NCI-H146 treated with DMSO at 0.1 percent for 48 hours (cell line): ENCODE data around the gene BLOC1S4.
A peak's percentile ranks its signal among the peaks of the same experiment; 100 is the strongest.

ENCODE experiments used
- DNase-seq: peaks from one replicate; lab custom pipeline; 2025; ENCODE audit not compliant: unreplicated experiment; lab: John Stamatoyannopoulos, UW

The BLOC1S4 gene

DNA sequence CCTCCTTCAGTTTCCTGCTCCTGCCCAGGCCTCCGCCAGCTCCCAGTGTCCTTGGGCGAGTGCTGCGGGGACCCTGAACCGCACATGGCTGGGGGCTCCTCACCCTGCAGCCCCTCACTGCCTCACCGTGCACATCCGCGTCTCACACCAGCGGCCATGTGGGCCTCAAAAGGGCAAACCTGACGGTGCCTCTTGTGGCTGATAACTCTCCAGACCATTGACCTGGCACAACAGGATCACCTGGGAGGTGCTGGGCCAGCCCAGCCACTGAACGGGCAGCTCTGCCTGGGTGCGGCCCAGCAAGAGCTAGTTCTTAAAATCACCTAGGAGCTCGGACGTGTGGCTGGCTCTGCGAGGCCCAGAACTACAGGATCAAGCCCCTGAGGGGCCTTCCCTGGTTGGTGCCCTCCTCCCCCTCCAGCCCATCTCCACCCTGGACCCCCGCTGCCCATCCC, 26.4 kb upstream of the BLOC1S4 start:
- no peak for DNase-seq

DNA sequence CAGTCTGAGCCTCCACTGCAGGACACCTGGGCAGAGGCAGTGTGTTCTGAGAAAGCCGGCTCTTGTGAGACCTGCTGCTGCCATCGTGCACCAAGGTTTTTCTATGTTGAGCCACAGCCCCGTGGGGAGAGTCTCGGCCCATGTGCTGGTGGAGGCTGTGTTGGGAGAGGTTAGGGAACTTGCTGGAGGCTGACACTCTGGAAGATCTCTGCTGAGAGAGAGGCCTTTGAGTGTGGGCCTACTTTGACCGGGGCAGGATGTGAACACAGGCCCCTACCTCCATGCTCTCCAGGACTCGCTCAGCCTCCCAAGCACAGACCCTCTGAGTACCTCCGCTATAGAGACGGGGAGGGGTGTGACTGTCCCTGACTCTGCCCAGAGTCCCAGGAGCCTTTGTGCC, 23.6 kb upstream of the BLOC1S4 start:
- no peak for DNase-seq

DNA sequence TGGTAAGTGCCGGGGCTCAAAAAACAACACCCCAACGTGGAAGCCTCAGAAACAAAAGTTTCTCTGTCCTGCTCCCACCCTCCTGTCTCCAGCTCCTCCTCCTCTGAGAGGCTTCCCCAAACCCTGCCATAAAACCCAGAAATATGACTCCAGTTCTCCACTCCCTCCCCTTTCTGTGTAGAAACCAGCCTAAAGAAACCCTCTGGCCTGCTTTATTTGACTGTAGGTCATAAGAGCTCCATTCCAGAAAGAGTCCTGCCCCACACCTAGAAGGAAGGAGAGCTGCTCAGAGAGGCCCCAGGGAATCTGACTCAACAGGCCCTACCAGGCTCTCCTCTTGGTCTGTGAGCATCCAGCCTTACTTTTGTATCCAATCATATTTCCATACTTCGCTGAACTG, 23.2 kb upstream of the BLOC1S4 start:
- DNase-seq = no peak

DNA sequence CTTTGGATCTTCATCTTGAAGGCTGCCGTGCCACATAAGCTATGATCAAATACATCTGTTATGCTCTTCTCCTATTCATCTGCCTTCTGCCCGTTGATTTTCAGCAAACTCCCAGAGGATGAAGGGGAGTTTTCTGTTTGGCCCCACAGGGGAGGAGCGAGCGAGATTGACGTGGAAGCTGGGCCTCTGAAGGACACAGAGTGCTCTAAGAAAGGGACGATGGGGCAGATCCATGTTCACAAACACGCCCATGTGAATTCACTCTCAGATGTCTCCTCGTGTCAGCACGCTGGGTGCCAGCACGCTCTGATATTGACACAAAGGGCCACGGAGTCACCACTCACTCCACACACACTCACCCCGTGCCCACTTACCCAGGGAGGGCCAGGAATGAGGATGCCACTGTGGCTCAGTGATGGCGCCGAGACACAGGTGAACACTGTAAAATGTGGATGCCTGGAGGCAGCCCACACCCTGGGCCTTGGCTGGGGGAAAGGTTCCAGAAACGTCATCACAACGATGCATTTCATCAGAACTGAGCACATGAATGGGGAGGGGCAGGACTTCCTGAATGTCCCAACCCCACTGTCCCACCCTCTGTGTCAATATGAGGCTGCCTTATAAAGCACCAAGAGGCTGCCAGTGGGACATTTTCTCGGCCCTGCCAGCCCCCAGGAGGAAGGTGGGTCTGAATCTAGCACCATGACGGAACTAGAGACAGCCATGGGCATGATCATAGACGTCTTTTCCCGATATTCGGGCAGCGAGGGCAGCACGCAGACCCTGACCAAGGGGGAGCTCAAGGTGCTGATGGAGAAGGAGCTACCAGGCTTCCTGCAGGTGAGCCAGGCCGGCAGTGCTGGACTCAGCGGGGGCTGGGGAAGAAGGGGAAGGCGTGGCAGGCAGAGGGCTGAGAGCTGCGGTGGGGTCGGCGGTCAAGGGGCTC, 22.5 kb upstream of the BLOC1S4 start, which contains the start of gene S100P:
TSS of gene S100P (plus strand) at position 648 of the 946 bp plus-strand sequence. CDS start at position 703, 55 bp downstream.
- no peak for DNase-seq

DNA sequence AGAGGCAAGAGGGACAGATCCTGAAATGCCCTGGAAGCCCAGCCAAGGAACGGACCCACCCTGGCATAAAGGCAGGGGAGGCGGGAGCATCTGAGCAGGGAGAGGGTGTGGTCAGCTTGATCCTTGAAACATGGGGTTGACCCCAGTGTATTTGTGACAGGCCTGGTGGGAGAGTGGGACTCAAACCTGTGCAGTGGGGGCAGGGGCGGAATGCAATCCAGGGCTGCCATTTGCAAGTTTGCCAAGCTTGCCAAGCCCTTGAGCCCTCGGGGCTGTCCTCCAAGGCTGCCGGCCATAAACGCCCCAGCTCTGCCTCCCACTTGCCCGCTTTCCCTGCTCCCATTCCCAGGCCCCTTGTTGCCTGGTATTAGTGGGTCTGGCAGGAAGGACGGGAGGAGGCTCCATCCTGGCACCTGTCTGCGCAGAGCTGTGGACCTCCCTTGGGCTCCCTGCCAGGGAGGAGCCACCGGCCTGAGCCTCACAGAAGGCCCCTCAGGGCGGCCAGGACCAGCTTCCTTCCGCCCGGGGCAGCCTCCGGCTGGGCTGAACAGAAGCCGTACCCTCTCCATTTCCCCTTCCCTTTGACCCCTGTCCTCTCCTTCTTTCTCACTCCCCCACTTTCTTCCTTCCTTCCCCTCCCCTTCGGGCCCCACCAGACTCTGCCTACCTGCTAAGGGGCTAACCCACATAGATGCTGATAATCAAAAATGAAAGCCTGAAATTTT, 21.6 kb upstream of the BLOC1S4 start:
- DNase-seq = no peak

DNA sequence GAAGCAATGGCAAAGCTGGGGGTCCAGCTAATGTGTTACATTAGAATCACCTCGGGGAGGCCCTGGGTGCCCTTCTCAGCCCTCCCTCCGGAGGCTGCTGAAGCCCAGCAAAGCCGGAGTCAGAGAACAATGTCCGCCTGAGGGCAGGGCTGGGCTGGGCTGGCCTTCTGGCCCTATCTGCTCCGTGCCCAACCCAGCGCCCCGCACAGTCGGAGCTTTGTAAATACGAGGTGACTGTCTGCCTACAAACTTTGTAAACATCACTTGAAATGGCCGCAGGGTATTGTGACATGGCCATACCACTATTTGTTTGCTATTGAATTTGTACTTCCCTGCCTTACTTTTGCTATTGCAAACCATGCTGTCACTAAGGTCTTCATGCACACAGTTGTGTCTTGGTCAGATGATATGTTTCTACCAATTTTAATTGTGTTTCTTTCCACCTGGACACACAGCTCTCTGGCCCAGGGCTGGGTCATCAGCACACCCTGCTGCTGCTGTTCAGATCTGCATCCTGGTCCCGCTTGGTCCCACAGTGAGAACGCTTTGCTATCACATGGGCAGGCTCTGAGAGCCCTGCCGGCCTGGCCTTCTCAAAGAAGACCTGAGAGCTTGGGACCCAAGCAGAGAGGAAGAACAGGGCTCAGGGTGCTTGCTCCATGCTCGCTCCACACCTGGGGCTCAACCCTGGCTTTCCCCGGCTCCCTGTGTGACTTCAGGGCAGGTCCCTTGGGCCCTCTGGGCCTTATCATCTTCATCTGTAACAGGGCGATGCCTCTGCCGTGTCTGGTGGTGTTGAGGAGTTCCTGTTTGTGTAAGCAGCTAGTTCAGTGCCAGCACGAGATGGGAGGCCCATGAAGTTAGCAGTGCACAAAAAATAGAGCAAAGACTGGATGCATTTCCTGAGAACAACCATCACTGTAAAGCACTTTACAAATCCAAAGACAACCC, 20.0 kb upstream of the BLOC1S4 start:
- peak; percentile 30 for DNase-seq

DNA sequence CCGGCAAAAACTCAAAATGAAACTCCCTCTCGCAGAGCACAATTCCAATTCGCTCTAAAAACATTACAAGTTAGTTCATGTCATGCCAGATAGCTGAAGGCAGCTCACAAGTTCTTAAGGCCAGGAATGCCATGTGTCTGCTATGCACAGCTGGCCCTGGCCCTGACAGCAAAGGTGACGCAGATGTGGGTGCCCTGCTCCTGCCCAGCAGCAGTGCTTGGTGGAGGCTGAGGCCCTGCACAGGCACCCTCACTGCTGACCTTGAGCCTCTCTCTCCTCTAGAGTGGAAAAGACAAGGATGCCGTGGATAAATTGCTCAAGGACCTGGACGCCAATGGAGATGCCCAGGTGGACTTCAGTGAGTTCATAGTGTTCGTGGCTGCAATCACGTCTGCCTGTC, 19.4 kb upstream of the BLOC1S4 start:
- no peak for DNase-seq

DNA sequence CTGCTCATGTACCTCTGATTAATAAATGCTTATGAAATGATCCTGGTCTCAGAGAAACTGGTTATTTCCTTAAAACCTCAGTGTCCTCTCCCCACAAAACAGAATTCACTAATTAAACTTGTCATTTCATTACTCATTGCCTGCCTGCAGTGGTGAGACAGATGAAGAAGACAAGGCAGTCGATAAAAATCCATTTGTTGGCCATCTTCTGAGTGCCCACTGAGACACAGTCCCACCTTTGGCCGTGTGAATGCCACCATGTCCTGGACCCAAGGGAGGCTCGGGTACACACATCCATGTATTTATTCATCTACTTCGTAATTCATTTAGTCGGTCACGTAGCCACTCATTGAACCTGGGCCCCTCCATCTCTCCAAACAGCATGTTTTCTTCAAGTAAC, 18.8 kb upstream of the BLOC1S4 start:
- no peak for DNase-seq

DNA sequence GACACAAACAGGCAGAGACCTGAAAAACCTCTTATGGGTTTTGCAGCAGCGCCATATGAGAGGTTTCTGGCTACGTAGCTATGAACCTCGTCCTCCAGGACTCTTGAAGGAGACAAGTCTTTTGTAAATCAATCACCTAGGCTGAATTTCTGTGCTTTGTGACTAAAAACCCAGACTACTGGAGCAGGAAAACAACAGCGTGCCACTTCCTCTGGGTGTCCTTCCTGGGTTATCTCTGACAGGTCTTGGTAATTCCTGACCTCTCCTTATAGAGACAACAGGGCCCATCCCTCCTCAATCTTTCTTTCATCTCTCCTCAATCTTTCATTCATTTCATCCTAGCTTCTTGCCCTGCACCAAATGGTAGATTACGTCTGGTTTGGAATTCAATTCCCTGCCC, 16.6 kb upstream of the BLOC1S4 start:
- no peak for DNase-seq

DNA sequence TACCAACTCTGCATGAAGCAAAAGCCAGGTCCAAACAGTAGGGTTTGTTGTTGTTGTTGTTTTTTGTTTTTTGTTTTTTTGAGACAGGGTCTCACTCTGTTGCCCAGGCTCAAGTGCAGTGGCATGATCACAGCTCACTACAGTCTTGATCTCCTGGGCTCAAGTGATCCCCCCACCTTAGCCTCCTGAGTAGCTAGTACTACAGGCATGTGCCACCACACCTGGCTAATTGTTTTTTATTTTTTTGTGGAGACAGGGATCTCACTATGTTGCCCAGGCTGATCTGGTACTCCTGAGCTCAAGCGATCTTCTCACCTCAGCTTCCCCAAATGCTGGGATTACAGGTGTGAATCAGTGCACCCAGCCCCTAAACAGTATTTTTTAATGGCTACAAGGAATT, 16.1 kb upstream of the BLOC1S4 start:
- DNase-seq = no peak

DNA sequence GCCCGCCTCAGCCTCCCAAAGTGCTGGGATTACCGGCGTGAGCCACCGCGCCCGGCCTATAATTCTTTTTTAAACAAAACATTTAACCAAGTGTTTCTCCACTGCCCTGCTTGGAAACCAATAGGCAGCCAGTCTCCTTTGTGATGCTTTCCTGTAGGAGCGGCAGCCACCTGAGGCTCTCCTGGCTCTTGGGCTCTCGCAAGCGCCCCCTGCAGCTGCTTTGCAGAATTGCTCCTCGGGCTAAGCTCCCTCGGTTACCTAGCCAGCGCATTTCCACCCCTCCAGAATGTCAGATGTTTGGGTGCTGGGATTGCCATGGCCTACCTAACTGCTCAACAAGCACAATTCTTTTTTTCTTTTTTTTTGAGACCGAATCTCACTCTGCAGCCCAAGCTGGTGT, 14.6 kb upstream of the BLOC1S4 start:
- DNase-seq = no peak

DNA sequence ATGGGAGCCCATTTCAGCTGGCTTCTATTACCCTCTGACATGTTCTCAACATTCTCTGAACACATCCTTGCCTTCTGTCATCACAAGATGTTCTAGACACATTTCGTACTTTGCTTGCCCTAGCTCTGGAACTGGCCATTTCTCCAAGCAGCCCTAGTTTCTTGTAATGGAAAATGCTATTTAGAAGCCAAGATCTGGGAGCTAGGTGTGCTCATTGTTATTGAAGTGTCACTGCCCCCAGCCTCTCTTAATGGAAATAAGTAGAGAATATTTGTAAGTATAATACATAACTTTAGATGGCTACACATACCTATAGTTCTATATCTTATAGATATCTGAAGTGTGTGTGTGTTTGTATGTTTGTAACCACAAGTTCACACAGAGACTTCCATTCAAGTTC, 13.2 kb upstream of the BLOC1S4 start:
- DNase-seq = no peak

DNA sequence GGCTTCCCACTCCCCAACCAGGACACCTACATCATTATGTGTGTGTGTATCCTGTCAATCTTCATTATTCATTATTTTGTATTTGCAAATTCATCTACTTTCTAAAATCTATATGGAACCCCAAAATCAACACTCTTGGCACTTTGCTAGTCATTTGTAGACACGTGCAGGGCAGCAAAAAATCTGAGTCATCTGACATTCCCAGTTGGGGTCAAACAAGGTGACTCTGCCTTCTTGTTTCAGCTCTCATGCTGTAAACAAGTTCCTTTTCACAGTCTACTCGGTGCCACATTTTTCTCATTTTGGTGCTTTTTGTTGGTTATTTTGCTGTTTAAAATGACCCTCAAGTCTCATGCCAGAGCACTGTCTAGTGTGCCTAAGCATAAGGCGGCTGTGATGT, 12.2 kb upstream of the BLOC1S4 start:
- no peak for DNase-seq

DNA sequence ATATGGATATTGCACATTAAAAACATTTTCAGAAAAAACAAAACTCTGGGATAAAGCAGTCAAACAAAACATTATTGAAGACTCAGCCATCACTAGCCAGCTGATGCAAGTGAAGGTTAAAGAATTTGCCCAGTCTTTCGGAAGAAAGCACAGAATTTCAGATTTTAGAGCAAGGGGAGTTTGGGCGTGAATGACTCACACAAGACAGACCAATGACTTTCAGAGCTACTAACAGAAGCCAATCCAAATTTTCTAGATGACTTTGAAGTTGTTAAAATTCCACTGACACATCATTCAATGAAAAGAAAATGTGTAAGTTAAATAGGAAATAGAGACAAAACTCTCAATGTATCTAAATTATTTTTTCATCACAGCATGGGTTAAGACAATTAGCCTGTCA, 10.3 kb upstream of the BLOC1S4 start:
- DNase-seq = no peak

DNA sequence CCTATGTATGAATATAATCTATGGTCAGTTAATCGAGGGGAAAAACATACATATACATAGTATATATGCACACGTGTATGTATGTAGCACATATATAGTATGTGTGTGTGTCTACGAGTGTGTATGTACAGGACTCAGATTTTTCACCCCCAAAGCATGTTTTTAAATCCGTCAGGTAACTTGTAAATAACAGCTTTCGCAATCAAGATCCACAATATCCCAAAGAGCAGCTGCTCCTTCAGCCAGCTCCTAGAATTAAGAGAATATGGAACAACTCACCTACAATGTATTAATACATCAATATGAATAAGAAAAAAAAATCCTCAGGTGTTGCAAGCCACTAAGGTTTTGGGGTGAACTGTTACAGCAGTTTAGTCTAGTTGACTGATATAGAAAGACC, 9.8 kb upstream of the BLOC1S4 start:
- no peak for DNase-seq

DNA sequence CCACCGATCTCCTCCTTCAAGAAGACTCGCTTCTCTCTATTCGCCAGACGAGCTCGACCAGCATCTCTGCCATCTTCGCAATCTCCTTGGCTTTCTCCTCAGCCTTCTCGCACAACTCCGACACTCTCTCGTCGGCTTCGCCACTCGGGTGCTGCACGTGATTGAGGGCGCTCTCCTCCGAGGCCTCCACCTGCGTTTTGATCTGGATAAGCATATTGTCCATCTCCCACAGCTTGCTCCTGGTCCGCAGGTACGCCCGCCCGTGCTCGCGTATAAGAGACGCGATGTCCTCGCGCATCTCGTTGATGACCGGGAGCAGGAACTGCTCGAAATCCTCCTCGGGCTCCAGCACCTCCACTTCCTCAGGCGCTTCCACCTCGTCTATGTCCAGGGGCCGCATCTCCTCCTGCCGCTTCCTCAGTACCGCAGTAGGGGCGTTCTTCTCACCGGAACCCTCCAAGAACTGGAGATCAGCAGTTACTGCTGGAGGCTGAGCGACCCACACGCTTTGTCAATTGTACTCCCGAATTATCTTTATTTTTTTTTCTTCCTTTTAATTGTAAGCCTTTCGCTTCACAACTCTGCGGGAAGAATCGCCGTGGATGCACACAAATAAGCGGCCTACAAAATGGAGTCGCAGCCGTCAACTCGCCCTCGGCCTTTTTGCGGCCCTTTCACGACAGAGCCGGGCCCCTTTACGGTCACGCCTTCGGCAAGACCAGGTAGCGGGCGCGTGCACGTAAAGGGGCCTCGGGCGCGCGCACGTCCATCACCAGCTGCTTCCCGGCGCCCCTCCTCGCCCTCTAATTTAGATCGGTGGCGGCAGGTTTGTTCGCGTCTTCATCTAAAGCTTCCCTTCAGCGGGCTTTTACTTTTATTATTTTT, 6.5 kb upstream of the BLOC1S4 start, which contains the start of gene MRFAP1L1:
TSS of gene MRFAP1L1 (minus strand) at position 636 of the 885 bp plus-strand sequence. CDS start at position 400, 236 bp downstream.
- DNase-seq = peak; percentile 92

DNA sequence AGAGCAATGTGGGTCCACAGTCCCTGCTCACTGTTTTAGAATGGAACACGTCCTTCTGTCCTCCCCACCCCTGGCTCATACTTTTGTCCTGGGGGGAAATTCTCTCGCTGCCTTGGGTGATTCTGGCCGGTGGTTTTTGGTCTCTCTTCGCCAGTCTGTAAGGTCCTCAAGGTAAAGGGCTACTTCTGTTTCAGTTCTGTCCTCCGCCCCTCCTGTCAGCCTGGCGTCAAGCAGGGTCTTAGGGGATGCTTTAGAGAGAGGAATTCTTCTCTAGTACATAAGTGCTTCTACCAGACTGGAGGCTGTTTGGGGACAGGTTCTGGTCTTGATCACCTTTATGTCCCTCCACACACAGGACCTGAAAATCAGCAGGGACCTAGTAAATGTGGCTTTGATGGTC, 5.7 kb upstream of the BLOC1S4 start:
- no peak for DNase-seq

DNA sequence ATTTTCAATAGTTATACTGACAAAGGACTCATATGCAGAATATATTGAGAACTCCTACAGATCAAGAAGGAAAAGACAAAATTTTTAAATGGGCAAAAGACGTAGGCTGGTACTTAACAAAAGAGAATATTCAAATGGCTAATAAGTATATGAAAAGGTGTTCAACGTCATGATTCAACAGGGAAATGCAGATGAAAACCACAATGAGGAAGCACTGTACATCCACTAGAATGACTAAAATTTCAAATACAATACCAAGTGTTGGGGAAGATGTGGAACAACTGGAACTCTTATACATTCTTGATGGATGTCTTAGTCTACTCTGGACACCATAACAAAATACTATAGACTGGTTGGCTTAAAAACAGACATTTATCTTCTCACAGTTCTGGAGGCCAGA, 5.0 kb upstream of the BLOC1S4 start:
- no peak for DNase-seq

DNA sequence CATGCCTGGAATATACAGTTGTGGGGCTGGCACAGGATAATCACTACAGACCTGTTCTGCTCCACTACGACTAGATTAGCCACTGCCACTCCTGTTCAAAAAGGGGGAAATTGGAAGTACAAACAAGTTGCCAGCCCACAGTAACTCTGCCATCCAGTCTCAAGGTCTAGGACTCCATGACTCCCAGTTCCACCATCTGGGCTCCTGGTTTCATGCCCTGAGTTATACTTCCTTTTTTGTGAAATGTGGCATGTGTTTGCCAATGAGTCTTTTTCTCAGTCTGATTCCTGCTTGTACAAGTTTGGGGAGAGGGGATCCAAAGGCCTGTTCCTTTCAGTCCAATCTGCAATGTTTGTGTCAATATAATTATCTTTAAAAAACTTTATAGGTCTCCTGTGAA, 1.0 kb upstream of the BLOC1S4 start:
- no peak for DNase-seq

DNA sequence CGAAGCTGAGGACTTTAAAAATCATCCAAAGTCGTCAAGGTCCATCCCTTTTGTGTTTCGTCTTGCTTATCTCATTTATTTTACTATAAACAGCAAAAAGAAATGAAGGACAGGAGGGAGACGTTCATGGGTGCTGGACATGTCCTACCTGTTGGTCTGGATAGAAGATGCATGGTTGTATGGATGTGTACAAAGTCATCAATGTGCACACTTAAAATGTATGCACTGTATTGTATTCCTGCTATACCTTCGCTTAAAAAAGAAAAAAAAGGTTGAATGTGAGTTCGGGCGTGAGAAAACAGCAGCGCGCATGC, 313 bp upstream of the BLOC1S4 start:
- DNase-seq = no peak
